B cell (primary cell): Measurements from ENCODE around the gene CCT8L2.
"Not testable (repeated sequence)": the region's sequence is repeated elsewhere in the genome, so short reads cannot be mapped to it uniquely, and the experiment has no call there.

Source experiments
- EZH2 ChIP-seq: IDR thresholded peaks from 2 replicates; pipeline ENCODE4 v1.6.1; 2012; ENCODE audit warnings: borderline replicate concordance, low read depth, mild to moderate bottlenecking, moderate library complexity, low read length; ENCODE audit not compliant: insufficient read depth, poor library complexity, severe bottlenecking
- TF ChIP-seq, protein P1 (sequence below): fragments of 200-600 bp; IDR thresholded peaks from one replicate; pipeline ENCODE4 v1.8.0; 2022; ENCODE audit warnings: antibody characterized with exemption, mild to moderate bottlenecking

DNA sequence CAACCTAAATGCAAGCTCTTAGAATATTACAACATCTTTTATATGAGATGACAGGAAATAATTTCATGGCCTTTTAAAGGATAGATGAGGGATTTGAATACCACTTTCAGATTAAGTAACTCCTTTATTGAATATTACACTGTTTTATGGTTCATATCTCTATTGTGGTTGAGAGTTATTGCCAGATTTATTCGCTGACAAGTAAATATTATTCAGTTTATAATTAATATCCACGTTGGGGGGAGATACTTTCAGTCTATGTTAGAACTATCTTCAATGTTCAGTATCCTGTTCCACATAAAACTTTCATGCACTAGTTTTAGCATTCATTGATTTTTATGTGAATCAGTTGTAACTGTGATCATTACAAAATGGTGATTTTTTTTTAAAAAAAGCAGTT lies 32.4 kb upstream of the CCT8L2 start:
- TF ChIP-seq, protein P1, sequence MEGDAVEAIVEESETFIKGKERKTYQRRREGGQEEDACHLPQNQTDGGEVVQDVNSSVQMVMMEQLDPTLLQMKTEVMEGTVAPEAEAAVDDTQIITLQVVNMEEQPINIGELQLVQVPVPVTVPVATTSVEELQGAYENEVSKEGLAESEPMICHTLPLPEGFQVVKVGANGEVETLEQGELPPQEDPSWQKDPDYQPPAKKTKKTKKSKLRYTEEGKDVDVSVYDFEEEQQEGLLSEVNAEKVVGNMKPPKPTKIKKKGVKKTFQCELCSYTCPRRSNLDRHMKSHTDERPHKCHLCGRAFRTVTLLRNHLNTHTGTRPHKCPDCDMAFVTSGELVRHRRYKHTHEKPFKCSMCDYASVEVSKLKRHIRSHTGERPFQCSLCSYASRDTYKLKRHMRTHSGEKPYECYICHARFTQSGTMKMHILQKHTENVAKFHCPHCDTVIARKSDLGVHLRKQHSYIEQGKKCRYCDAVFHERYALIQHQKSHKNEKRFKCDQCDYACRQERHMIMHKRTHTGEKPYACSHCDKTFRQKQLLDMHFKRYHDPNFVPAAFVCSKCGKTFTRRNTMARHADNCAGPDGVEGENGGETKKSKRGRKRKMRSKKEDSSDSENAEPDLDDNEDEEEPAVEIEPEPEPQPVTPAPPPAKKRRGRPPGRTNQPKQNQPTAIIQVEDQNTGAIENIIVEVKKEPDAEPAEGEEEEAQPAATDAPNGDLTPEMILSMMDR = not testable (repeated sequence)
- not testable (repeated sequence) for TF ChIP-seq EZH2
